NCI-H1436 treated with DMSO at 0.1 percent for 48 hours (cell line): ENCODE measurements around the gene CHCHD6.

ENCODE experiments used
- DNase-seq: peaks from one replicate; lab custom pipeline; 2025; lab: John Stamatoyannopoulos, UW

The CHCHD6 gene

GRCh38 chr3:126939733-126940132 lies 235.7 kb downstream of the CHCHD6 start:
- DNase-seq: no peak

GRCh38 chr3:126941721-126942270 lies 237.8 kb downstream of the CHCHD6 start:
- DNase-seq: no peak

- no peak for DNase-seq
Observed at GRCh38 chr3:126944089-126944965, 240.3 kb downstream of the CHCHD6 start.

- DNase-seq: no peak
Observed at GRCh38 chr3:126945171-126945721, 241.2 kb downstream of the CHCHD6 start.

GRCh38 chr3:126945891-126946290 lies 241.9 kb downstream of the CHCHD6 start:
- DNase-seq: no peak

GRCh38 chr3:126946405-126946804 lies 242.4 kb downstream of the CHCHD6 start:
- no peak for DNase-seq

- no peak for DNase-seq
Observed at GRCh38 chr3:126947429-126947828, 243.4 kb downstream of the CHCHD6 start.

GRCh38 chr3:126948980-126949535 lies 245.0 kb downstream of the CHCHD6 start:
- no peak for DNase-seq

- DNase-seq: no peak
Observed at GRCh38 chr3:126951561-126951960, 247.5 kb downstream of the CHCHD6 start.

GRCh38 chr3:126952261-126952982 lies 248.4 kb downstream of the CHCHD6 start:
- DNase-seq: no peak

GRCh38 chr3:126952983-126953660 lies 249.1 kb downstream of the CHCHD6 start:
- DNase-seq: no peak

GRCh38 chr3:126954141-126954842 lies 250.3 kb downstream of the CHCHD6 start:
- DNase-seq: no peak

GRCh38 chr3:126955004-126955790 lies 251.2 kb downstream of the CHCHD6 start:
- DNase-seq: no peak

GRCh38 chr3:126956361-126956760 lies 252.3 kb downstream of the CHCHD6 start:
- DNase-seq: no peak

GRCh38 chr3:126956866-126957650 lies 253.0 kb downstream of the CHCHD6 start:
- DNase-seq: no peak

GRCh38 chr3:126957776-126958637 lies 254.0 kb downstream of the CHCHD6 start:
- no peak for DNase-seq

GRCh38 chr3:126958638-126959085 lies 254.6 kb downstream of the CHCHD6 start:
- no peak for DNase-seq
